ENCODE results near the gene F5. TPM values are rescaled to one million over a fixed set of nuclear protein-coding genes. Genes with fewer than 3 reads are reported as not detected.

Gene F5
- total and polyA plus RNA-seq, 2 of the 13 experiments (the other 11 are each of a cell fraction or from before 2014, with no cell fraction given) = 38.3 to 64.0 TPM

DNA sequence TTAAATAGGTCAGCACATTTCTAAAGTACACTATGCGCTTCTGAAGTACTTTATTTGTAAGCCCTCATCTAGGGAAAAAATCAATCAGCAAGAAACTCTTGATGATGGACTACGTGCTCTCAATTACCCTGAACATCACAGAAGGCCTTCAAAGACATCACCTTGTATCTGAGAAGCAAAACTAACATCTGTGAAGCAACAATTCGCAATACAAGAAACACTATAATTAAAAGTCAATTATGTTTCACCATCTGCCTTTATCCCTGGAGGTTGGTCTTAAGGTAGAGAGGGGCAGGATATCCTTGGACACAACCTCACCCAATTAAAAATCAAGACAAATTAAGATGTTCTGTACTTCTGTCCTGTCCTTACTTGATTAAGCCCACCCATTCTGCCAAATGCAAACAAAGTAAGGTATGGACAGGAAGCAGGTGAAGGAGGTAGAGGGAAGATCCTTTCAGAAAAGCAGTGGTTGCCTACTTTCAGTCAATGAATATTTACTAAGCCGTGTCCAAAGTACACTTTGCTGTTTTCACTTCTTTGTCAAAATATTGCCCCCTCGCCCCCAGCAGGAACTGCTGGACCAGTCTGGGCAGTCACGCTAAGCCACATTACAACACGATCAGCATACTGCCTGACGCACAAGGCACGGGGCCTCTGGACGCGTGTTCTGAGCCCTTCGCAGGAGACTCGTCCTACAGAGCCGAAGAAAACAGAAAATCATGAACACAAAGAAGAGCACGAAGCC is 101.4 kb downstream of the F5 start (continued):
- TF ChIP-seq, protein P1, sequence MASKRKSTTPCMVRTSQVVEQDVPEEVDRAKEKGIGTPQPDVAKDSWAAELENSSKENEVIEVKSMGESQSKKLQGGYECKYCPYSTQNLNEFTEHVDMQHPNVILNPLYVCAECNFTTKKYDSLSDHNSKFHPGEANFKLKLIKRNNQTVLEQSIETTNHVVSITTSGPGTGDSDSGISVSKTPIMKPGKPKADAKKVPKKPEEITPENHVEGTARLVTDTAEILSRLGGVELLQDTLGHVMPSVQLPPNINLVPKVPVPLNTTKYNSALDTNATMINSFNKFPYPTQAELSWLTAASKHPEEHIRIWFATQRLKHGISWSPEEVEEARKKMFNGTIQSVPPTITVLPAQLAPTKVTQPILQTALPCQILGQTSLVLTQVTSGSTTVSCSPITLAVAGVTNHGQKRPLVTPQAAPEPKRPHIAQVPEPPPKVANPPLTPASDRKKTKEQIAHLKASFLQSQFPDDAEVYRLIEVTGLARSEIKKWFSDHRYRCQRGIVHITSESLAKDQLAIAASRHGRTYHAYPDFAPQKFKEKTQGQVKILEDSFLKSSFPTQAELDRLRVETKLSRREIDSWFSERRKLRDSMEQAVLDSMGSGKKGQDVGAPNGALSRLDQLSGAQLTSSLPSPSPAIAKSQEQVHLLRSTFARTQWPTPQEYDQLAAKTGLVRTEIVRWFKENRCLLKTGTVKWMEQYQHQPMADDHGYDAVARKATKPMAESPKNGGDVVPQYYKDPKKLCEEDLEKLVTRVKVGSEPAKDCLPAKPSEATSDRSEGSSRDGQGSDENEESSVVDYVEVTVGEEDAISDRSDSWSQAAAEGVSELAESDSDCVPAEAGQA (IDR thresholded peaks at IDR 0.05; ENCODE audit: low read depth) = no peak
- TF ChIP-seq, protein P1 (CRISPR knock-in tag; IDR thresholded peaks at IDR 0.05; ENCODE audit: borderline replicate concordance) = no peak
- TF ChIP-seq MEIS2 (CRISPR knock-in tag; IDR thresholded peaks at IDR 0.05) (0 out of 2 replicates have a peak, but pooled peaks have one; percentile 52), ZNF468 (CRISPR knock-in tag; IDR thresholded peaks at IDR 0.05) (no peak), ZNF790 (CRISPR knock-in tag; IDR thresholded peaks at IDR 0.05; ENCODE audit: borderline replicate concordance) (no peak), YEATS4 (CRISPR knock-in tag; IDR thresholded peaks at IDR 0.05; ENCODE audit: borderline replicate concordance) (peak; percentile 72), ZNF101 (CRISPR knock-in tag; IDR thresholded peaks at IDR 0.05; ENCODE audit: borderline replicate concordance, low read depth) (no peak), FOXK1 (CRISPR knock-in tag; IDR thresholded peaks at IDR 0.05; ENCODE audit: borderline replicate concordance, low read depth) (peak; percentile 17; the same call in 1 of the 2 replicates), SRF (IDR thresholded peaks at IDR 0.05; ENCODE audit: low read depth, low read length) (no peak), FOXK2 (IDR thresholded peaks at IDR 0.05) (peak; percentile 33; the same call in 1 of the 2 replicates), SOX5 (CRISPR knock-in tag; IDR thresholded peaks at IDR 0.05; ENCODE audit: borderline replicate concordance) (peak; percentile 80), MTA1 (CRISPR knock-in tag; IDR thresholded peaks at IDR 0.05; ENCODE audit: borderline replicate concordance) (0 out of 2 replicates have a peak, but pooled peaks have one; percentile 45)
- TF ChIP-seq, protein P2, sequence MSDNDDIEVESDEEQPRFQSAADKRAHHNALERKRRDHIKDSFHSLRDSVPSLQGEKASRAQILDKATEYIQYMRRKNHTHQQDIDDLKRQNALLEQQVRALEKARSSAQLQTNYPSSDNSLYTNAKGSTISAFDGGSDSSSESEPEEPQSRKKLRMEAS (IDR thresholded peaks at IDR 0.05) = peak; percentile 95
- TF ChIP-seq, protein P3, sequence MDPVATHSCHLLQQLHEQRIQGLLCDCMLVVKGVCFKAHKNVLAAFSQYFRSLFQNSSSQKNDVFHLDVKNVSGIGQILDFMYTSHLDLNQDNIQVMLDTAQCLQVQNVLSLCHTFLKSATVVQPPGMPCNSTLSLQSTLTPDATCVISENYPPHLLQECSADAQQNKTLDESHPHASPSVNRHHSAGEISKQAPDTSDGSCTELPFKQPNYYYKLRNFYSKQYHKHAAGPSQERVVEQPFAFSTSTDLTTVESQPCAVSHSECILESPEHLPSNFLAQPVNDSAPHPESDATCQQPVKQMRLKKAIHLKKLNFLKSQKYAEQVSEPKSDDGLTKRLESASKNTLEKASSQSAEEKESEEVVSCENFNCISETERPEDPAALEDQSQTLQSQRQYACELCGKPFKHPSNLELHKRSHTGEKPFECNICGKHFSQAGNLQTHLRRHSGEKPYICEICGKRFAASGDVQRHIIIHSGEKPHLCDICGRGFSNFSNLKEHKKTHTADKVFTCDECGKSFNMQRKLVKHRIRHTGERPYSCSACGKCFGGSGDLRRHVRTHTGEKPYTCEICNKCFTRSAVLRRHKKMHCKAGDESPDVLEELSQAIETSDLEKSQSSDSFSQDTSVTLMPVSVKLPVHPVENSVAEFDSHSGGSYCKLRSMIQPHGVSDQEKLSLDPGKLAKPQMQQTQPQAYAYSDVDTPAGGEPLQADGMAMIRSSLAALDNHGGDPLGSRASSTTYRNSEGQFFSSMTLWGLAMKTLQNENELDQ (CRISPR knock-in tag; IDR thresholded peaks at IDR 0.05; ENCODE audit: borderline replicate concordance) = no peak
- TF ChIP-seq, protein P4, sequence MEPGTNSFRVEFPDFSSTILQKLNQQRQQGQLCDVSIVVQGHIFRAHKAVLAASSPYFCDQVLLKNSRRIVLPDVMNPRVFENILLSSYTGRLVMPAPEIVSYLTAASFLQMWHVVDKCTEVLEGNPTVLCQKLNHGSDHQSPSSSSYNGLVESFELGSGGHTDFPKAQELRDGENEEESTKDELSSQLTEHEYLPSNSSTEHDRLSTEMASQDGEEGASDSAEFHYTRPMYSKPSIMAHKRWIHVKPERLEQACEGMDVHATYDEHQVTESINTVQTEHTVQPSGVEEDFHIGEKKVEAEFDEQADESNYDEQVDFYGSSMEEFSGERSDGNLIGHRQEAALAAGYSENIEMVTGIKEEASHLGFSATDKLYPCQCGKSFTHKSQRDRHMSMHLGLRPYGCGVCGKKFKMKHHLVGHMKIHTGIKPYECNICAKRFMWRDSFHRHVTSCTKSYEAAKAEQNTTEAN (CRISPR knock-in tag; conservative IDR thresholded peaks at IDR 0.05) = peak; percentile 54; the same call in 1 of the 2 replicates

Measured in HepG2 (cell line).